ENCODE measurements around the gene PDK3. TPM values are rescaled to one million over a fixed set of nuclear protein-coding genes. Genes with fewer than 3 reads are reported as not detected.

The PDK3 gene
- polyA plus RNA-seq (2013, experiment 1 of 2; ENCODE audit: insufficient read length), result 6.6 TPM
- 6.8 TPM for polyA plus RNA-seq (2013, experiment 2 of 2; ENCODE audit: insufficient read length)

DNA sequence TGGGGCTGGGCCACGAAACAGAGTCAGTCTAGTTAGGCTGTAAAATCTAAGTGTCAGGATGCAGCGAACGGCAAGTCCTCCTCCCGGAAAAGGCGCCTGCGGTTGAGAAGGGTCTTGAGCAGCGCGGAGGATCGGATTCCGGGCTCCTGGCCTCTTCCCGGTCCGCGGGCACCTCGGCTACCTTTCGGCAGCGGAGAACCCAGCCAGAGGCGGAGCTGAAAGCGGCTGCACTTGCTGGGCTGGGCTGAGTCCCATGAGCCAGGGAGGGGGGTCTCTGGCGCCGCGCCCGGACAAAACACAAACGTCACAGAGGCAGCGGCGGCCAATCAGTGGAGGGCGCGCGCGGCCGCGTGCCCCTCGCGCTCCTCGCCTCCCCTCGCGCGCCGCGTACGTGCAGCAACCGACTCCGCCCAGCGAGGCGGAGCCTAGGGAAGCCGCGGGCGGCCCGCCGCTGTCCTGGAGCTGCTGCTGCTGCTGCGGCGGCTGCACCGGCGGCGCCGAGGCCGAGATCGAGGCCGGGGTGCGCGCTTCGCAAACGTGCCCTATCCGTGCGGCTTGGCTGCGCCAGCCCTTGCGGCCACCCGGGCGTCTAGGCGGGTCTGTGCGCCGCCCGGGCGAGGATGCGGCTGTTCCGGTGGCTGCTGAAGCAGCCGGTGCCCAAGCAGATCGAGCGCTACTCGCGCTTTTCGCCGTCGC is at the start of gene PDK3:
Gene PDK3, plus strand, starts transcription at position 451 of the 696 bp plus-strand sequence. Its CDS starts 170 bp downstream, at position 621.
- peak; percentile 89 for DNase-seq

DNA sequence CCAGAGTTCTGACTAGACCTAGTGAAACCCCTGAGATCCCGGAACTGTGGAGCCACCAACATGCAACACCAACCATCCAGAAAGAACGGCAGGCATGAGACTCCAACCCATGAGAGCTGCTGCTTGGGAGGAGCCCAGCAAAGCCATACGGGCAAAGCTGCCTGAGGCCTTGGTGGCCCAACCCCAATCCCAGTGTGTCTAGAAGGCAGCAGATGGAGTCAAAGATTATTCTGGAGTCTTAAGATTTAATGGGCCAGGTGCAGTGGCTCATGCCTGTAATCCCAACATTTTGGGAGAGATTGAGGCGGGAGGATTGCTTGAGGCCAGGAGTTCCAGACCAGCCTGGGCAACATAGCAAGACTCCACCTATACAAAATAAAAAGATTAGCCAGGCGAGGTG is 49.2 kb upstream of the PDK3 start:
- DNase-seq, result no peak

DNA sequence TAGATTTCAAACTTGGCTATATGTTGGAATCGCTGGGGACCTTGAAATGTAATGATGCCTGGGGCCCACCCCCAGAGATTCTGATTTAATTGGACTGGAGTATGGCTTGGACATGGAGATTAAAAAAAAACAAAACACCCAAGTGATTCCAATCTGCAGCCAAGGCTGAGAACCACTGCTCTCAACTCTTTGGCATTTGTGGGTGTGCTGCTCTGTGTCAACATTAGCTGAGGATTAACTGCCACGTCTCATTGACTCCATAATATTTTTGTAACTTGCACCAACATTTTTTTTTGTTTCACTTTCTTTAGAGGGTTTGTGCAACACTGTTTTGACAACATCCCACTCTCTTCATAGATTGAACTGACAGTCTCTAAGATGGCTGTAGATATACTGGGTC is 41.1 kb upstream of the PDK3 start:
- DNase-seq, result peak; percentile 13

DNA sequence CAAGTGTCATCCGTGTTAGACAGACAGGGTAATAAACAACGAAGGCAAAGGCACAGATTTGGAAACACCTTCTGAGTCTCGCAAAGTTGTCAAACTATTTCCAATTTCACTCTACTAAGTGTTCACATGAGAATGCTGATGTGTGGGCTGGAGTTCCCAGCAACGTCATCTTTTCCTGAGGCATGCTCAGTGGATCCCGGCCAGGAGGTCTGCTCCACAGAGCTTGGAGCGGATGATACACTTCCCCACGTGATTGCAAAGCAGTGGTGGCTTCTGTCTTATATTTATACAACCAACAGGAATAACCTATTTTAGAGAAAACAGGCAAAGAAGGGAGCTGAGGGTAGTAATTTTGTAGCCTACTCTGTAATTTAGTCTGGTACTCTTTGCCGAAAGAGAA is 40.1 kb upstream of the PDK3 start:
- DNase-seq, result peak; percentile 8

DNA sequence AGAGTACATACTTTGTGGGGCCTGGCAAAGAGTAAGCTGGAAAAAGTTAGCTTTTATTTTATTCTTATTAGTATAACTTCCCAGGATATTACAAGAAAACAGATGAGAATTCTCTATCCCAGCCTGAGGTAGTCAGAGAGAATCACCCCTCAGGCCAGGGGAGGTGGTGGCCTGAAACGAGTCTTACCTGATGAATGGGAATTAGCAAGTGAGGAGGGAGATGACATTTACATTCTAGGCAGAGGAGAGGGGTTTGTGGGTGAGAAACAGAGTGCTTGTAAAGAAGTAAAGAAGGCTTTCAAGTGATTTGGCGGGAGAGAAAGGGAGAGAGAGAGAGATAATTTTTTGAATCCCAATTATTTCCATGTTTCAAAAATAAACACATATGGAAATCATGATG is 39.3 kb upstream of the PDK3 start:
- DNase-seq, result no peak

DNA sequence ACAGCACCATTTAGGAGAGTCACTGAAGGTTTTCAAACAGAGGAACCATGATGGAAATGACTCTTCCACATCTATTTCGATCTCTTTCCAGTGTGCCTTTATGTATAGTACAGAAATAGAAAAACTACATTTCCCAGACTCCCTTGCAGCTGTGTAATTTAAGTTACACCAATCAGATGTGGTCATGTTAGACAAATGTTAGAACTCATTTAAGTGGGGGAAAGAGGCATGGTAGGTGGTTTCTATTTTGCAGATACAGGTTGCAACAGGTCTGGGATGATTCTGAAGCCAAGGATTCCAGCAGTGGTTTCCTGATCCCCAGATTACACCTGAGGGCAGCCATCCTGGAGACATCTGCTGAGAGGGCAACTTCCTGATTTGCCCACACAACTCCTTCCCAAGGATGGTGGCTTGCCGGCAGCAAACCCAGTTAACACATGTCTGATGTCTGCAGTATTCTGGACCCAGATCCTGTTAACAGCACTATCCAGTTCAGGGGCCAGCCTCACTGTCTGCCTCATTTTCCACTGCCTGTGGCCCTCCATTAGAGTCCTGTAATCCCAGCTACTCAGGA is 38.7 kb upstream of the PDK3 start:
- DNase-seq, result peak; percentile 1

DNA sequence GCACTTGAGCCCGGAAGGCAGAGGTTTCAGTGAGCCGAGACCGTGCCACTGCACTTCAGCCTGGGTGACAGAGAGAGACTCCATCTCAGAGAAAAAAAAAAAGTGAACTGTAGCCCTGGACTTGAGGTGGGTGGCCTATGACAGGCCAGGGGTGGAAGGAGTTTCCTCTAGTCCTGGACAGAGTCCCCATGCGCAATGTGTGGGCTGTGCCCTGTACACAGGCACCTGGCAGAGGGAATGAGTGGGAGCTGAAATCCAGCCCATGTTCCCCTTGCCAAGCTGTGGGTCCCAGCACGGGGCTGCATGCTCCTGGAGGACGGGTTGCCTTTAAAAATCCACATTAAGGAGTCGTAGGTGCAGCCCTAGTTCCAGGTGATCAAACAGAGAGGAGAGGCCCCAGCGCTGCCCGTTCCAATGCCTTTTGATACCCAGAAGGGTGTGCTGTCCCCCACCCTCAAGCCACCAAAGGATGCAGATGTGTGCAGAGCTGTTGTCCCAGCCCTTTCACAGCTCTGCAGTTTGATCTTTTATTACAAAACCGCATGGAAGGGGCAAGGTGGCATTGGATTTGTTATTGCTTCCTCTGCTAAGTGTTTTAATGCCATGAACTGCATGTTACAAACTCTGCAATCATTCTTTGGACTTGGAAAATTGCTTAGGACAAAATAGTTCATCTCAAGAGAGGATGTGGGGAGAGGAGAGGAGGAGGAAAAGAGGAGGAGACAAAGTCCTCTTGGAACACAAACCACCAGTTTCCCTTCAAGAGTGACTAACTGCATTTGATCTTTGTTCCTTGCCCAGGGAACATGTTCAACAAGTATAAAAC is 38.0 kb upstream of the PDK3 start:
- DNase-seq, result no peak

DNA sequence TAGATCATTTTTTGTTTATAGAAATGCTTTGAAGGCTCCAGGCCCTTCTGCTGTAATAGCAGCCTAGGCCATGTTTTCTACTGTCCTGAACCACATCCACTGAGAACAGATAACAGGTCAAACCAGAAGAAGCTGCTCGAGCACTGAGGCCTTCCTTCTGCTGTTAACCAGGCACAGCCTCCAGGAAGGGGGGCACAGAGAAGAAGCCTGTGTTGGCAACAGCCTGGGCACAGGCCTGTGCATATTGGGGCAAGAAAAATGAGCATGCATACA is 37.4 kb upstream of the PDK3 start:
- DNase-seq, result no peak

DNA sequence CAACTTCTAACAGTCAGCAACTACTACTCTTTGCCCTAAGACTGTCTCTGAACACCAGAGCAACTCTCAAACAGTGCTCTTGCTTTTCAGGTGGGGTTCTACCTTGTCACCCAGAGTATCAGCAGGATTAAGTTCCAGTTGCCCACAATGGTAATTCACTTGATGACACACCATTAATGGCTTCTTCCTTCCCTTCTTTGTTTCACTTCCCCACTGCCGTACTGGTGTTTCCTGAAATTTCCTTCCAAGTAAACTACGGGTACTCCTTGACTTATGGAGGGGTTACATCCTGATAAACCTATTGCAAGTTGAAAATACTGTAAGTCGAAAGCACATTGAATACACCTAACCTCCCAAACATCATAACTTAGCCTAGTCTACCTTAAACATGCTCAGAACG is 36.6 kb upstream of the PDK3 start:
- DNase-seq, result no peak

DNA sequence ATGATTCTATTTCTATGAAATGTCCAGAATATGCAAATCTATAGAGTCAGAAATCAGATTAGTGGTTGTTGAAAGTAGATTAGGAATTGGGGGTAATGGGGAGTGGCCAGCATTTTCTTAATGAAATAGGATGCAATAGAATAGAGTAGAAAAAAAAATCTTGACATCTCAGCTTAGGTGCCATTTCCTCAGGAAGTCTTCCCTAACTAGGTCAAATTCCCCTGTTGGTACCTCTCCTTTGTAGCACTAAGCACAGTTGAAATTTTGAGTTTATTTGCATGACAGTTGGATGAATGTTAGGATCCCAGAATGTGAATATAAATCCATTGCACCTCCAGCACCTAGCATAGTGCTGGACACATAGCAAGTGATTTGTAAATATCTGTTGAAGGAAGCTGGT is 30.0 kb upstream of the PDK3 start:
- DNase-seq, result no peak

DNA sequence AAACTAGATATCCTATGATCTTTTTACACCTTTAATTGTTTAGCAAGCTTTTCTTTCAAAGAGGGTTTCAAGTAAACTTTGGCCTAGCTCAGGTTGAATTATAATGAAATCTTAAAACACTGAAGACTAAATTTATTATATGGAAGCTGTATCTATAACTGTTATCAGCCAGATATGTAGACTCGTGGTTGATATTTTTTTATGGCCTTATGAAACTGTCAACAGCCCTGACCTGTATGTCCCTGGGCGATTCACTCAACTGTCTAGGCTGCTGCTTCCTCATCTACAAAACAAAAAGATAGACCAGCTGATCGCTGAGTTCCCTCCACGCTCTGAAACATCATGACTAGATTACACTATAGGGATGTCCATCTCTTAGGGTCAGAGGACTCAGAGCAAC is 21.2 kb upstream of the PDK3 start:
- no peak for DNase-seq

DNA sequence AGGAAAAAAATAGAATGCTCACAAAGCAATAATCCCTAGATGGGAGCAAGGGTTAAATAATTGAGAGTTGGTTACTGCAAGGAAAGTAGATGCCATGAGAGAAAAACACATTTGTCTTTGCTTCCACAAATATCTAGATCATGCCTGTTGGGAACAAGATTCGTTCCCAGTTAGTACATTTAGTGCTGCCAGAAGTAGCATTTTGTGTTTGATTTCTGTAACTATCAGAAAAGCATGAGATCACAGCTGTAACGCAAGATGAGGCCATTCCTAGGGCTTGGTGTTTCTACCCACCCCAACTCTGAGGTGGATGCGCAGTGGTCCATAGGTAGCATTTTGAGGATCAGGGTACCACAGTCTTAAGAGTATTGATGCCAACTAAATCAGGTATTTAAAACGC is 20.4 kb upstream of the PDK3 start:
- no peak for DNase-seq

DNA sequence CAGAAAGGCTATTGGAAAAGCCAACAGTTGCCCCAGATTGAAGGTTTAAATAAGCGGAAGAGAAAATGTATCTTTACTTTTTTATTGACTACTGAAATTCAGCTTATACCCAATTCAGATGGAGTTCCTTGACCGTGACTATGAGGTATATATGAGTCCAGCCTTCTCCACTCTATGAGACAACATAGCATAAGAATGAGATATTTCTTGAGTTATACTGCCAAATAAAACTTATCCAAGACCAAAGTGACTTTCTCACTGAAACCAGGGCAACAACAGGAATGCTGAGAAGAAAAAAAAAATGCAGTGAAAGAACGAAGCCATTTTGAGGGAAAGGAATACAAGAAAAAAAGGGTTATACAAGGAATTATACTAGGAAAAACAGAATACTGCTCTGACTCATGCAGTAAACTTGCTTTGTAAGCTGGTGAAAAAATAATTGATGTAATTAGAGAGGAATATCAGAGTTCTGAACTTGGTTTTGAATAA is 16.3 kb upstream of the PDK3 start:
- peak; percentile 25 for DNase-seq

DNA sequence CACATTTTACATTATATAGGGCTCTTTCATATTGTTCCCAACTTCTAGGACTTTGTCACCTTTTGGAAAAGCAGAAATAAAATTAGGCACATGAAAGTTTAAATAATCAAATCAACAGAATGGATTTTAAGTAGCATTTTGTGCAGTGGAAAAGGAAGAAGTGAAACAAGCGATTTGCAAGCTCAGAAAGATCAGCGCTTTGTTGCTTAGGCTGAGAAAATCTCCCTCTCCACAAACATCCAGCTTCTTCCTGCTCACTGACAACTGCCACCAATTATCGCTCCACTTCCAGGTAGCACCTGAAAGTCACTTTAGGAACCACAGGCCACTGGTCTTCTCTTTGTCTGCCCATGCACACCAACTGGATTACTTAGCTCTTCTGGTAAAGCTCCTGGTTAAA is 2.0 kb upstream of the PDK3 start:
- DNase-seq, result no peak

DNA sequence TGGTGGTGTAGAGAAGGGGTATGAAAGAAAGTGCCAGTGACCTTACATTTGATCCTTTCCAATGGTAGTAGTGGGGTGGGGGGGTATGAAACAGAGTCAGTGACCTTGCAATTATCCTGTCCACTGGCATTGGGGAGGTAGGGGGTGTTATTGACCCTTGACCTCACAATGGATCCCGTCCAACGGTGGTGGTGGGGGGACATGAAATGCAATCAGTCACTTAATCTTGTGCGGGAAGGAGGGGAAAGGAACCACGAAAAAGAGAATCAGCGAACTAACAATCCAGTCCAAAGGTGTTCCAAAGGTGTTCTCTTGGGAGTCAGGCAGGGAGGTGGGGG is 619 bp upstream of the PDK3 start:
- DNase-seq, result no peak

DNA sequence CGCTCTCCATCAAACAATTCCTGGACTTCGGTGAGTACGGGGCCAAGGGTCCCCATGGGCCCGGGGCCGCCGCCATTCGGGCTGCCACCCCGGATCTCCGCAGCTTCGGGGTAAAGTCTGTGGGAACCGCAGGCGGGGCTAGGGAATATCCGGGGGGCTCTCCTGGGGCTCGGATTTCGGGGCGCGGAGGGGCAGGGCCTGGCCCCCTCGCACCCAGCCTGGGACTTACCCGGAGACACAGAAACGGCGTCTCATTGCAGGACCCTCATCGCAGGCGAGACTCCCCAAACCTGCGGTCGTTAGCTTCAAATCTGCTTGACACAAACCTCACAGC is 413 bp downstream of the PDK3 start:
- no peak for DNase-seq

DNA sequence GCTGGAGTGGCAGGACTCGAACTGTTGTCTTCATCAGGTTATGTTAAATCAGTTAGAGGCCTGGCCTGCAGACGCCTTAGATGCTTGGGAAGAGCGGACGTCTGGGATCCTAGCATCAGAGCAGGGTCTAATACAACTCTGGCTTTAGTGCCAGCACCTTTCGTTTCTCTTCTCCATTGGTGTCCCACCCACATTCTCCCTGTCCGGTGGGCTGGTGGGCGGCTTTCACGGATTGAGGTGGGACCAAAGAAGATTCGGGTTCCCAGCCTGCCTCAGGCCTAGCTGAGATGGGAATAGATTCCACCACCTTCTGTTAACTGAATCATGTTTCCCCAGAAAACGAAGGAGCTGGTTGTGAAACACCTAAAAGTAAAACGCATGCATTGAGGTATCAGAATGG is 939 bp downstream of the PDK3 start:
- DNase-seq, result no peak

DNA sequence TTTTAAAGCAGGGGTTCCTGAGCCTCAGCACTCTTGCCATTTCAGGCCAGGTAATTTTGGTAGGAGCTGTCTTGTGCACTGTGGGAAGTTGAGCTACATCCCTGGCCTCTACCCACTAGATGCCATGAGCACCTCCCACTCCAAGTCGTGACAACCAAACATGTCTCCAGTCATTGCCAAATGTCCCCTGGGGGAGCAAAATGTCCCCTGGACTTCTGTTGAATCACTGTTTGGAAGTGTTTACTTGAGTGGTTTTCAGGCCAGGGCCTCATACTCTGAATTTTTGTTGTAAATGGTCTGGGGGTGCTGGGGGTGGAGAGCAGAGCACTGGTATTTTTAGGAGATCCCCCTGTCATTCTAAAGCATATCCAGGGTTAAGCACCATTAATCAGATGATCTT is 3.2 kb downstream of the PDK3 start:
- peak; percentile 9 for DNase-seq

DNA sequence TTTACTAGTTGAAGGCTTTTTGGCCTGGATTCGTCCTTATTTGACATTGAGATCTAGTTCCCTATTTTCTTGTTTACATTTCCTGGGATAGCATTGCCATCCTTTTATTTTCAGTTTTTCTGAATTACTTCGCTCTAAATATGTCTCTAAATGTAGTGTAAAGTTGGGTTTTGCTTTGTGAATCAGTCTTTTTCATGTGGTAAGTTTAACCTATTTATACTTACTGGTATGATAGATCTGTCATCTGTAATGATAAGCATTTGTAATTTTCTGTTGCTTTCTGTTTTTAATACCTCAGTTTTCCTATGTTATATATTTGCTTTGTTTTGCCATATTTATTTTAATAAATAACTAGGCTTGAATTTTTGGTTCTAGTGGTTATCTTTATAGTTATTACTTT is 6.7 kb downstream of the PDK3 start:
- no peak for DNase-seq

DNA sequence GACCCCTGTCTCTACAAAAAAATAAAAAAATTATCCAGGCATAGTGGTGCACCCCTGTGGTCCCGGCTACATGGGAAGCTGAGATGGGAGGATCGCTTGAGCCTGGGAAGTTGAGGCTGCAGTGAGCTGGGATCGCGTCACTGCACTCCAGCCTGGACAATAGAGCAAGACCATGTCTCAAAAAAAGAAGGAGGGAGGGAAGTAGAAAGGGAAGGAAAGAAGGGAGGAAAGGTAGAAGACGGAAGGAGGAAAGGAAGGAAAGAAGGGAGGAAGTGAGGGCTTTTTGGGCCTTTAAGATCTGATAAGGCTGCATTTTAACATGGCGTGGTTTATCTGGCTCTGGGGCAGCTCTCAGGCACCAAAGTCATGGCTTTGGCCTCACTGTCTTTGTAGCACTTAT is 10.4 kb downstream of the PDK3 start:
- DNase-seq, result no peak

DNA sequence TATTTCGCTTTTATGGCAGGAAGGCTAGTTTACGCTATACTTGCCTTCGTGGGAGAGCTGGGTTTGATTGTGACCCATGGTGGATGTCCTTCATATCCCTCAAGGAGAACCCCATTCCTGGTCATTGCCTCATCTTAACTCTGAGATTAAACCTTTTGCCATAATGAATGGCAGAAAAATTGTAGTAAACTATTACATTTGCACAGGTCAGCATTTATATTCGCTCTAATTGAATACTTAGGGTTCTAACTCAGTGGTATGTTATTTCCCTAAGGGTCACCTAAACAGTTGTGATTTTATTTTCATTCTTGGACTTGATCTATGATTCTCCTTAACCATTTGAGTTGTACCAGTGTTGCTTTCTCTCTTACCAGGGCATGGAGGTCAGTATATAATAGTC is 13.4 kb downstream of the PDK3 start:
- DNase-seq, result no peak

DNA sequence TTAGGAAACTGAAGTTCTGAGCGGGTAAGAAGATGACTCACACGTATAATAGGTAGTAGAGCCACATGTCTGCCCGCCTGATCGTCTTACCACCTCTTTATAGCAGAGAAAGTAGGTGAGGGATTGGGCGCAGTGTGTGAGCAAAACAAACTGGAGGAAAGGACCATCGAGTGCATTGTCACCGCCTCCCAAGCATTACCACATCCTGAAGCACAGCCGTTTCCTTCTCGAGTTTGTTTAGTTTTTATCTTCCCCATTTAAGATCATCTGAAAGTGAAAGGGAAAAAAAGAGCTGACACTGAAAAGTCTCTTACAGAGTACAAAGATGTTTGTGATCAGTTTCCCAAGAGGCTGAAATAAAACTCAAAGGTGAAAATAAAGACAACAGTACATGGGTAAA is 14.8 kb downstream of the PDK3 start:
- DNase-seq, result no peak

DNA sequence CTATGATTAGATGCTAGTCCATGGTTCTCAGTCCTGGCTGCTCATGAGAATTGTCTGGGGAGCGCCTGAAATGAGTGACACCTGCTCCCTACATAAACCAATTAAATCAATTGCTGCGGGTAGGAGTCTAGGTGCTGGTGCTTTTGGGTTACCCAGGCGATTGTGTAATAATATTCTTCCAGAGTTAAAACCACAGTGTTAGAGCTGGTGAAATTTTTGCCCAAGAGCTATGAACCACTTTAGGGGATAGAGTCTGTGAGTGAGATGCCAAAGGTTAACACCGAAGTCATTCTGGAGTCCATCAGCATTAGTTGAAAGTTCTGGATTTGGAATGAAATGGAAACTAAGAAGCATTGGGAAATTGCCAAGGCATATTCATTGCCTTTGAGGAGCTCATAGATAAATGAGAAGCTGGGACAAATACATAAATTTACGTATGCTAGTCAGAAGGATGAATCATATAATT is 15.3 kb downstream of the PDK3 start:
- DNase-seq, result no peak

DNA sequence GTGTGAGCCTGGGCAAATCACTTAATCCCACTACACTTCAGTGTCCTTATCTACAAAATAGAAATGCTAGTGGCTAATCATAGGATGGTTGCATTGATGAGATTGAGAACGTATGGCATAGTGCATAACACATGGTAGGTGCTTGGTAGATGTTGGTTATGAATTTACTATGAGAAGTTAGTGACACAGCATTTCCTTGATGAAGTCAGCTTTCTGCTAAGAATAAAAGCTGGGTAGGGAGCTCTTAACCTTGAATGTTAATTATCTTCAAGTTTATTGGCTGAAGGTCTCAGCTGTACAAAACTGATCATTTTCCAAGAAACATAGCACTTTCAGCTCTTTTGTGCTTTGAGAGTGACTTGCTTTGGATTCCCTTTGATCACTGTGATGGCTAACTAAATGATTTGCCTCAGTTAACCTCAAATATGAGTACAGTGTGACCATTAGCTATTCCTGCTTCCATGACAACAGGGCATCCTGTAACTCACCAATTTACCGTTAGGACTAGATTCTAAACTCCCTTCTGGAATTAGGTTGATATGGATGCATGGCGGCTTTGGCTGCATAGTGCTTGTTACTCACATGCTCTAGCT is 17.8 kb downstream of the PDK3 start:
- DNase-seq, result no peak

Measured in fibroblast of skin of scalp (primary cell).